Measurements from ENCODE around the gene CRYAB.

DNA sequence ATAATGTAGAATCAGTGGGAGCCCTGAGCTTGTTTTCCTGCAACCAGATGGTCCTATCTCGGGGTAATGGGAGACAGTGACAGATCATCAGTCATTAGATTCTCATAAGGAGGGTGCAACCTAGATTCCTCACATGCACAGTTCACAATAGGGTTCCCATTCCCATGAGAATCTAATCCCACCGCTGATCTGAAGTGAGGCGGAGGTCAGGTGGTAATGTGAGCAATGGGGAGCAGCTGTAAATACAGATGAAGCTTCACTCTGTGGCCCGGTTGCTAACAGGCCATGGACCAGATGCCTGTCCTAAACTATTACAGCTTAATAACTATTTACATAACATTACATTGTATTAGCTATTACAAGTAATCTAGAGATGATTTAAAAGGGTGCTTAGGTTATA, 42.6 kb upstream of the CRYAB start:
- TF ChIP-seq EZH2phosphoT487 (IDR thresholded peaks at IDR 0.05; ENCODE audit: borderline replicate concordance, low read length) (no peak), EZH2 (IDR thresholded peaks at IDR 0.05; ENCODE audit: low read length, unreplicated experiment) (no peak)
- TF ChIP-seq, protein P1, sequence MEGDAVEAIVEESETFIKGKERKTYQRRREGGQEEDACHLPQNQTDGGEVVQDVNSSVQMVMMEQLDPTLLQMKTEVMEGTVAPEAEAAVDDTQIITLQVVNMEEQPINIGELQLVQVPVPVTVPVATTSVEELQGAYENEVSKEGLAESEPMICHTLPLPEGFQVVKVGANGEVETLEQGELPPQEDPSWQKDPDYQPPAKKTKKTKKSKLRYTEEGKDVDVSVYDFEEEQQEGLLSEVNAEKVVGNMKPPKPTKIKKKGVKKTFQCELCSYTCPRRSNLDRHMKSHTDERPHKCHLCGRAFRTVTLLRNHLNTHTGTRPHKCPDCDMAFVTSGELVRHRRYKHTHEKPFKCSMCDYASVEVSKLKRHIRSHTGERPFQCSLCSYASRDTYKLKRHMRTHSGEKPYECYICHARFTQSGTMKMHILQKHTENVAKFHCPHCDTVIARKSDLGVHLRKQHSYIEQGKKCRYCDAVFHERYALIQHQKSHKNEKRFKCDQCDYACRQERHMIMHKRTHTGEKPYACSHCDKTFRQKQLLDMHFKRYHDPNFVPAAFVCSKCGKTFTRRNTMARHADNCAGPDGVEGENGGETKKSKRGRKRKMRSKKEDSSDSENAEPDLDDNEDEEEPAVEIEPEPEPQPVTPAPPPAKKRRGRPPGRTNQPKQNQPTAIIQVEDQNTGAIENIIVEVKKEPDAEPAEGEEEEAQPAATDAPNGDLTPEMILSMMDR (conservative IDR thresholded peaks at IDR 0.05; ENCODE audit: low read depth, low read length) = no peak

All from PC-3 (cell line).